ENCODE measurements around the gene DNM3. TPM values are rescaled to one million over a fixed set of nuclear protein-coding genes. Genes with fewer than 3 reads are reported as not detected.

Gene DNM3
- total RNA-seq, 1 donor = 0.72 TPM

GRCh38 chr1:172283766-172284165 is 442.5 kb downstream of the DNM3 start:
- no peak overlapping the region for H3K4me3 ChIP-seq (ENCODE audit: insufficient read depth, low read length)
- H4K20me1 ChIP-seq (ENCODE audit: insufficient read depth, low read length) = no peaks in the 10 kb centered on the region
- no peaks in the 10 kb centered on the region for H3K27me3 ChIP-seq (ENCODE audit: insufficient read depth, low read length)
- DNase-seq (ENCODE audit: insufficient read length, low spot score, missing footprints) = no peak
- H3K9me3 ChIP-seq (ENCODE audit: low read depth, low read length) = no peaks in the 10 kb centered on the region
- no peak overlapping the region for H3K4me2 ChIP-seq (ENCODE audit: insufficient read depth, low read length)
- no peak overlapping the region for H3K27ac ChIP-seq (ENCODE audit: low read depth, low read length)
- H3K4me1 ChIP-seq (ENCODE audit: insufficient read depth, low read length) = peaks cover 26% of the 10 kb centered on the region
- no peaks in the 10 kb centered on the region for H3K79me2 ChIP-seq (ENCODE audit: insufficient read depth, low read length)
- no peaks in the 10 kb centered on the region for H3K36me3 ChIP-seq (ENCODE audit: insufficient read depth, low read length)
- TF ChIP-seq CTCF (IDR thresholded peaks at IDR 0.05; ENCODE audit: extremely low read depth, low read depth, low read length) = no peak
- no peak overlapping the region for H2AFZ ChIP-seq (ENCODE audit: low read length)

GRCh38 chr1:172286629-172287076 is 445.4 kb downstream of the DNM3 start:
- H3K4me2 ChIP-seq (ENCODE audit: insufficient read depth, low read length) = peak overlapping the region; percentile 63

GRCh38 chr1:172287208-172287607 is 445.9 kb downstream of the DNM3 start:
- TF ChIP-seq CTCF (IDR thresholded peaks at IDR 0.05; ENCODE audit: extremely low read depth, low read depth, low read length) = no peak
- H3K4me2 ChIP-seq (ENCODE audit: insufficient read depth, low read length) = peak overlapping the region; percentile 63
- no peaks in the 10 kb centered on the region for H4K20me1 ChIP-seq (ENCODE audit: insufficient read depth, low read length)
- H3K36me3 ChIP-seq (ENCODE audit: insufficient read depth, low read length) = no peaks in the 10 kb centered on the region
- H3K4me3 ChIP-seq (ENCODE audit: insufficient read depth, low read length) = no peak overlapping the region
- no peaks in the 10 kb centered on the region for H3K9me3 ChIP-seq (ENCODE audit: low read depth, low read length)
- no peak overlapping the region for H2AFZ ChIP-seq (ENCODE audit: low read length)
- no peaks in the 10 kb centered on the region for H3K79me2 ChIP-seq (ENCODE audit: insufficient read depth, low read length)
- peaks cover 15% of the 10 kb centered on the region for H3K4me1 ChIP-seq (ENCODE audit: insufficient read depth, low read length)
- peak; percentile 77 for DNase-seq (ENCODE audit: insufficient read length, low spot score, missing footprints)
- H3K27ac ChIP-seq (ENCODE audit: low read depth, low read length) = peak overlapping the region; percentile 70
- no peaks in the 10 kb centered on the region for H3K27me3 ChIP-seq (ENCODE audit: insufficient read depth, low read length)

More at GRCh38 chr1:172286629-172287076, 445.4 kb downstream of the DNM3 start:
- Histone ChIP-seq H3K27me3 (ENCODE audit: insufficient read depth, low read length) (no peaks in the 10 kb centered on the region), H3K9me3 (ENCODE audit: low read depth, low read length) (no peaks in the 10 kb centered on the region), H3K27ac (ENCODE audit: low read depth, low read length) (peak overlapping the region; percentile 70), H3K4me3 (ENCODE audit: insufficient read depth, low read length) (no peak overlapping the region), H3K79me2 (ENCODE audit: insufficient read depth, low read length) (no peaks in the 10 kb centered on the region), H2AFZ (ENCODE audit: low read length) (no peak overlapping the region), H3K36me3 (ENCODE audit: insufficient read depth, low read length) (no peaks in the 10 kb centered on the region), H4K20me1 (ENCODE audit: insufficient read depth, low read length) (no peaks in the 10 kb centered on the region), H3K4me1 (ENCODE audit: insufficient read depth, low read length) (peaks cover 15% of the 10 kb centered on the region)
- DNase-seq (ENCODE audit: insufficient read length, low spot score, missing footprints) = peak; percentile 64
- TF ChIP-seq CTCF (IDR thresholded peaks at IDR 0.05; ENCODE audit: extremely low read depth, low read depth, low read length) = no peak

- no peak for TF ChIP-seq CTCF (IDR thresholded peaks at IDR 0.05; ENCODE audit: extremely low read depth, low read depth, low read length)
- DNase-seq (ENCODE audit: insufficient read length, low spot score, missing footprints) = no peak
Measured at GRCh38 chr1:172288581-172288980, 447.3 kb downstream of the DNM3 start.

More at GRCh38 chr1:172288581-172288980, 447.3 kb downstream of the DNM3 start:
- peaks cover 18% of the 10 kb centered on the region for H3K4me1 ChIP-seq (ENCODE audit: insufficient read depth, low read length)
- no peak overlapping the region for H2AFZ ChIP-seq (ENCODE audit: low read length)
- no peaks in the 10 kb centered on the region for H3K27me3 ChIP-seq (ENCODE audit: insufficient read depth, low read length)
- H3K36me3 ChIP-seq (ENCODE audit: insufficient read depth, low read length) = no peaks in the 10 kb centered on the region
- no peaks in the 10 kb centered on the region for H3K79me2 ChIP-seq (ENCODE audit: insufficient read depth, low read length)
- H3K9me3 ChIP-seq (ENCODE audit: low read depth, low read length) = no peaks in the 10 kb centered on the region
- H3K4me2 ChIP-seq (ENCODE audit: insufficient read depth, low read length) = no peak overlapping the region
- no peak overlapping the region for H3K27ac ChIP-seq (ENCODE audit: low read depth, low read length)
- H4K20me1 ChIP-seq (ENCODE audit: insufficient read depth, low read length) = no peaks in the 10 kb centered on the region
- H3K4me3 ChIP-seq (ENCODE audit: insufficient read depth, low read length) = no peak overlapping the region

Data from osteoblast (primary cell).